GM12892 (cell line): ENCODE data around the gene TUBB6.

Experiments used
- DNase-seq: peaks from one replicate; pipeline ENCODE4 v3.0.0; 2011; ENCODE audit not compliant: insufficient read length
- FAIRE-seq: peaks from 2 replicates; lab custom pipeline; 2011; peaks lifted over from hg19 to GRCh38; lab: Jason Lieb, UNC
- POLR2A ChIP-seq: IDR thresholded peaks from 2 replicates; pipeline ENCODE4 v1.6.1; 2011; ENCODE audit warnings: low read depth, low read length, control low read depth
- POLR2AphosphoS5 ChIP-seq: IDR thresholded peaks from 2 replicates; pipeline ENCODE4 v1.6.1; 2011; ENCODE audit warnings: low read depth, low read length, control low read depth
- TAF1 ChIP-seq: IDR thresholded peaks from 2 replicates; pipeline ENCODE4 v1.6.1; 2011; ENCODE audit warnings: low read depth, mild to moderate bottlenecking, control low read depth, low read length, borderline replicate concordance

TUBB6 gene

DNA sequence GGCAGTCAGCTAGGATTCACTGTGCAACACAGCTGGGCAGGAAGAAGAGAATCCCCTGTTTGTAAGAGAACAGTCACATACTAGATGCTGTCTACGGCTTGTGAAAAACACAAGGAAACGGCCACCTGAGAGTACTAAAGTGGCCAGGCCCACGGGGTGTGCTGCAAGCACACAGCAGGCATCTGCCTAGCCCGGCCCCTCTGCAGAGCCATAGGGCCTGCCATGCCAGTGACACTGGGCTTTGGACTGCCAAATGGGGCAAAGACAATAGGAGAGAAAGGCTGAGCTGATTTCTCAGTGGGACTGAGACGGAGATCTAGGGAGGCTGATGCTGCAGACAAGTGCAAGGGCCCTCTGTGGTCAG is 10.3 kb downstream of the TUBB6 start:
- DNase-seq (no peak), FAIRE-seq (no peak)
- no peak for TF ChIP-seq TAF1
- no peak for TF ChIP-seq POLR2A
- no peak for TF ChIP-seq POLR2AphosphoS5

DNA sequence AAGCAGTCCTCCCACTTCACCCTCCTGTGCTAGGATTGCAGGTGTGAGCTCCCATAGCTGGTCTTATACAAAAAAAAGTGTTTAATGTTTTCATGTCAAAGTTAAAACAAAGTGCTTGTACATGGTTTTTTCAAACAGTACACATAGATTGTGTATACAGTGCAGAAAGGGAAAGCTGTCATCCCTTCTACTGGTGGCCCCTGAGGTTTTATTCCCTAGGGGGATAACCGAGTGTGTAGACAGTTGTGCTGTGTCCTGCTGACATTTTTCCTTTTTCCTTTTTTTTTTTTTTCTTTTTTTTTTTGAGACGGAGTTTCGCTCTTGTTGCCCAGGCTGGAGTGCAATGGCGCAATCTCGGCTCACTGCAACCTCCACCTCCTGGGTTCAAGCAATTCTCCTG is 10.8 kb downstream of the TUBB6 start:
- TF ChIP-seq POLR2A (no peak), TAF1 (no peak), POLR2AphosphoS5 (no peak)
- DNase-seq (no peak), FAIRE-seq (no peak)

DNA sequence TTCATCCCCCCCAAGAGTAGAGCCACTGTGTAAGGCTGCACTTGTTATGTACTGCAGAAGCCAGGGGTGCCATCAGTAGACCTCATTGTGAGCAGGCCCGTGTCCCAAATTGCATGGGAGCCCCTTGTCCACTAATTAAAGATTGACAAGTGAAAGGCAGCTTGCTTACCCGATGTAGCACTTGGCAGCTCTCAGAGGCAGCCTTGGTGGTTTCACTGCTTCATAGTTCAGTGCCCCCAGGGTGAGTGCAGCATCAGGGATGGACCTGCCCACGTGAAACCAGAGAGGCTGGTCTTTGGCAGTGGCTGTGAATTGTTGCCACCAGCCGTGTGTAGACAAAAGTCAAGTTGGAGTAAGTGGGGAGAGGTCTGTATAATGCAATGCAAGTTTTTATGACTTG is 13.3 kb downstream of the TUBB6 start:
- no peak for FAIRE-seq
- TF ChIP-seq POLR2A (no peak), TAF1 (no peak), POLR2AphosphoS5 (no peak)

DNA sequence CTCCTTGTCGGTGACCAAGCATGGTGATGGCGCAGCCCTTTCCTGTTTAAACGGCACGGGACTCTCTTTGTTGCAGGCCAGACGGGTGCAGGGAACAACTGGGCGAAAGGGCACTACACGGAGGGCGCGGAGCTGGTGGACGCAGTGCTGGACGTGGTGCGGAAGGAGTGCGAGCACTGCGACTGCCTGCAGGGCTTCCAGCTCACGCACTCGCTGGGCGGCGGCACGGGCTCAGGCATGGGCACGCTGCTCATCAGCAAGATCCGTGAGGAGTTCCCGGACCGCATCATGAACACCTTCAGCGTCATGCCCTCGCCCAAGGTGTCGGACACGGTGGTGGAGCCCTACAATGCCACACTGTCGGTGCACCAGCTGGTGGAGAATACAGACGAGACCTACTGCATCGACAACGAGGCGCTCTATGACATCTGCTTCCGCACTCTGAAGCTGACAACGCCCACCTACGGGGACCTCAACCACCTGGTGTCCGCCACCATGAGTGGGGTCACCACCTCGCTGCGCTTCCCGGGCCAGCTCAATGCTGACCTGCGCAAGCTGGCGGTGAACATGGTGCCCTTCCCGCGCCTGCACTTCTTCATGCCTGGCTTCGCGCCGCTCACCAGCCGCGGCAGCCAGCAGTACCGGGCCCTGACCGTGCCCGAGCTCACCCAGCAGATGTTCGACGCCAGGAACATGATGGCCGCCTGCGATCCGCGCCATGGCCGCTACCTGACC is 17.1 kb downstream of the TUBB6 start:
- no peak for TF ChIP-seq TAF1
- TF ChIP-seq POLR2AphosphoS5: peak; percentile 41; the same call in 1 of the 2 replicates
- no peak for TF ChIP-seq POLR2A
- DNase-seq: no peak
- FAIRE-seq: no peak

More for the DNA sequence above, 13.3 kb downstream of the TUBB6 start:
- DNase-seq: no peak

DNA sequence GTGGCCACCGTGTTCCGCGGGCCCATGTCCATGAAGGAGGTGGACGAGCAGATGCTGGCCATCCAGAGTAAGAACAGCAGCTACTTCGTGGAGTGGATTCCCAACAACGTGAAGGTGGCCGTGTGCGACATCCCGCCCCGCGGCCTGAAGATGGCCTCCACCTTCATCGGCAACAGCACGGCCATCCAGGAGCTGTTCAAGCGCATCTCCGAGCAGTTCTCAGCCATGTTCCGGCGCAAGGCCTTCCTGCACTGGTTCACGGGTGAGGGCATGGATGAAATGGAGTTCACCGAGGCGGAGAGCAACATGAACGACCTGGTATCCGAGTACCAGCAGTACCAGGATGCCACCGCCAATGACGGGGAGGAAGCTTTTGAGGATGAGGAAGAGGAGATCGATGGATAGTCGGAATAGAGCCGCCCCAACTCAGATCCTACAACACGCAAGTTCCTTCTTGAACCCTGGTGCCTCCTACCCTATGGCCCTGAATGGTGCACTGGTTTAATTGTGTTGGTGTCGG is 17.7 kb downstream of the TUBB6 start:
- FAIRE-seq (no peak), DNase-seq (no peak)
- no peak for TF ChIP-seq TAF1
- TF ChIP-seq POLR2A: no peak
- TF ChIP-seq POLR2AphosphoS5: no peak

DNA sequence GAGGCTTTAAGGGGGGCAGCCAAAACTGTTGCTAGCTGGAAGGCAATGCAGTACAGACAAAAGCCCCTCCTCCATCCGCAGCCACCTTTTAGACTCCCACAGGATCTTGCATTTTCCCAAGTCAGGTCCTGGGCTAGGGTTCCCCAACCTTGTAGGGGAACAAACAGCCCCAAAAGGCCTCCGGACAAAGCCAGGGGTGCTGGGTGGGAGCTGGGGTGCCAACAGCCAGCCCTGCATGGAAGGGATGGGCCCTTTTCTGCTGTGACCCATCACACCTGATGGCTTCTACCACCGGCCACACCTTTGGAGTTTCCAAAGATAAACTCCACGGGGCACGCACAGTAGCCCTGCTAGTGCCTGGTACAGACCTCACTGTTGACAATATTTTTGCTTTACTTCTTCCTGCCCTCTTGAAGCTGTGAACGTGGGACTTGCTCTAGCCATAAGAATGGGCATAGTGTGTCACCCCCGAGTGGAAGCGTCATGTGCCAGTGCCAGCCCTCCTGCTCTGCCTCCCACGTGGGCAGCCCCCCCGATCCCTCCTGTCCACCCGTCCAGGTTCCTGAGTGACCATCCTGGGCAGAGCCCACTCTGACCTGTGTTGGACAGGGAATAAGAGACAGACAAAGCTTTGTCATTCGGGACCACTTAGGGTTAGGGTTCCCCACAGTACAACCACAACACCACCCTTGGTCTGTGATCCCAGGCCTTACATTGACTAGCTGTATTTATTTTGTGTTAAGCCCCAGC is 18.8 kb downstream of the TUBB6 start:
- no peak for TF ChIP-seq TAF1
- no peak for TF ChIP-seq POLR2A
- TF ChIP-seq POLR2AphosphoS5: no peak; the same call in 1 of the 2 replicates
- DNase-seq (no peak), FAIRE-seq (no peak)

DNA sequence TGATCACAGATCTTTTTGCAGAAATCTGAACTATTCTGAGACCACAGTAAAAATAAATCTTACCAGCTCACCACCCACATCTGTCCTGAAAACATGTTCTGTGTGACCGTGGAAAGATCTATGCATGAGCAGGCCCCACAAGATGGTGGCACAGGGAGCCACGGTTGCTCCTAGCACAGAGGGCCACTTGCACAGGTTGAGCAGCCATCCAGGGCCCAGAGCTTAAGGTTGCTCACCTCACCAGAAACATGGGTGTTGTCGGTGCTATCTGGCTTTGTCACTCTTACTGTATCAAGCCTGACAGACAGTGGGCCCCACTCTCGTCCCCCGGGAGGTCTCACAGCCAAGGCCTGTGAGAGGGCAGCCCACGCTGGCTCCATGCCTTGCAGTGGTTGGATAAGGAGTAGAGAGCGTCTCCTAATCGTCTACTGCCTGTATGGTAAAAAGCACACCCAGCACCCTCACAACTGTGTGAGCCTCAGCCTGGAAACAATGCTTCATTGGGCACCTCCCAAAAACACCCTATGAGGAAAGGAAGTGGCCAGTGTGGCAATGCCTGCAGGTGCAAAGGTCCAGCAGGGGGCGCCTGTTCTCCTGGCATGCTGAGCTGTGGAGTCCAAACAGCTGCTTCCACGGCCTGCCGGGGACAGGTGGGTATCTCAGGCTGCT is 19.6 kb downstream of the TUBB6 start:
- FAIRE-seq (no peak), DNase-seq (peak; percentile 66)
- 0 out of 2 replicates have a peak, but pooled peaks have one; percentile 10 for TF ChIP-seq POLR2A
- TF ChIP-seq TAF1: no peak

GRCh38 chr18:12328179-12328823 is 20.3 kb downstream of the TUBB6 start:
- DNase-seq: no peak
- no peak for TF ChIP-seq POLR2AphosphoS5
- TF ChIP-seq POLR2A: no peak
- no peak for TF ChIP-seq TAF1
- no peak for FAIRE-seq

- no peak for FAIRE-seq
- TF ChIP-seq TAF1 (no peak), POLR2AphosphoS5 (no peak), POLR2A (no peak)
Observed at GRCh38 chr18:12329125-12329698, 21.2 kb downstream of the TUBB6 start.

GRCh38 chr18:12330766-12331165 is 22.7 kb downstream of the TUBB6 start:
- TF ChIP-seq TAF1 (no peak), POLR2A (no peak)
- DNase-seq: no peak
- no peak for FAIRE-seq

More at GRCh38 chr18:12329125-12329698, 21.2 kb downstream of the TUBB6 start:
- no peak for DNase-seq
